GM21717 (cell line): ENCODE measurements around the gene UGT1A9.
"Not testable (repeated sequence)": the region's sequence is repeated elsewhere in the genome, so short reads cannot be mapped to it uniquely, and the experiment has no call there.

Experiments used
- ATAC-seq: cut with Tn5 transposase; IDR thresholded peaks from one replicate; pipeline ENCODE4 v1.9.1; 2021; ENCODE audit warnings: mild to moderate bottlenecking, moderate library complexity; ENCODE audit not compliant: unreplicated experiment

The UGT1A9 gene

GRCh38 chr2:233680361-233681045 lies 8.8 kb downstream of the UGT1A9 start:
- no peak for ATAC-seq

- ATAC-seq = no peak
Measured at GRCh38 chr2:233681521-233682099, 9.9 kb downstream of the UGT1A9 start, which contains the start of gene UGT1A7. UGT1A7 (plus strand) TSS chr2:233681901; CDS start chr2:233681938, 37 bp downstream.

GRCh38 chr2:233684640-233685039 lies 12.9 kb downstream of the UGT1A9 start:
- ATAC-seq = no peak

GRCh38 chr2:233686928-233687327 lies 15.2 kb downstream of the UGT1A9 start:
- ATAC-seq = no peak

GRCh38 chr2:233688341-233688740 lies 16.6 kb downstream of the UGT1A9 start:
- ATAC-seq = no peak

- no peak for ATAC-seq
Measured at GRCh38 chr2:233689031-233689430, 17.3 kb downstream of the UGT1A9 start.

- no peak for ATAC-seq
Measured at GRCh38 chr2:233689501-233689900, 17.8 kb downstream of the UGT1A9 start.

GRCh38 chr2:233690444-233690843 lies 18.7 kb downstream of the UGT1A9 start:
- ATAC-seq = no peak

GRCh38 chr2:233691443-233692433 lies 20.0 kb downstream of the UGT1A9 start:
- no peak for ATAC-seq

- no peak for ATAC-seq
Measured at GRCh38 chr2:233692648-233693047, 20.9 kb downstream of the UGT1A9 start, which contains the start of gene UGT1A6. UGT1A6 (plus strand) TSS chr2:233692890; CDS start chr2:233693005, 115 bp downstream.

GRCh38 chr2:233693963-233694362 lies 22.3 kb downstream of the UGT1A9 start:
- ATAC-seq = no peak

- no peak for ATAC-seq
Measured at GRCh38 chr2:233698740-233699139, 27.0 kb downstream of the UGT1A9 start.

- no peak for ATAC-seq
Measured at GRCh38 chr2:233699424-233700027, 27.8 kb downstream of the UGT1A9 start.

- no peak for ATAC-seq
Measured at GRCh38 chr2:233700028-233700635, 28.4 kb downstream of the UGT1A9 start.

GRCh38 chr2:233700842-233701241 lies 29.1 kb downstream of the UGT1A9 start:
- not testable (repeated sequence) for ATAC-seq

- ATAC-seq = no peak
Measured at GRCh38 chr2:233702238-233702637, 30.5 kb downstream of the UGT1A9 start.

GRCh38 chr2:233705911-233706506 lies 34.3 kb downstream of the UGT1A9 start:
- no peak for ATAC-seq

- ATAC-seq = no peak
Measured at GRCh38 chr2:233706720-233707119, 35.0 kb downstream of the UGT1A9 start.

- ATAC-seq = no peak
Measured at GRCh38 chr2:233707940-233708644, 36.4 kb downstream of the UGT1A9 start.
